H1 (cell line): ENCODE measurements around the gene PLXNB1. TPM values are rescaled to one million over a fixed set of nuclear protein-coding genes. Genes with fewer than 3 reads are reported as not detected.

Source experiments
- CTCF ChIA-PET: fragments of 300-600 bp; sonication (Branson Sonifier 250); formaldehyde crosslinking; loops from one replicate; lab custom pipeline; 2021; ENCODE audit not compliant: partially characterized antibody; lab: Charles Lee
- POLR2A ChIA-PET: fragments of 300-600 bp; sonication (Branson Sonifier 250); formaldehyde crosslinking; loops from one replicate; lab custom pipeline; 2021; ENCODE audit warnings: inconsistent platforms; ENCODE audit not compliant: partially characterized antibody; lab: Charles Lee
- DNase-seq, 2 experiments: peaks; one replicate each; pipeline versions ENCODE4 v3.0.0 to v3.0.0-alpha.2; 2010 to 2022; ENCODE audit warnings: low spot score in 2 of 2, low read depth in 1 of 2, mixed read lengths in 1 of 2
- FAIRE-seq: peaks from 2 replicates; lab custom pipeline; 2011; peaks lifted over from hg19 to GRCh38; lab: Jason Lieb, UNC
- H2AFZ ChIP-seq: 2 replicates; pipeline ENCODE4 v1.8.1; 2012; ENCODE audit warnings: low read length, inconsistent platforms
- H2AK5ac ChIP-seq: 2 replicates; pipeline ENCODE4 v1.6.1; 2013; ENCODE audit warnings: low read depth, low read length
- H2BK120ac ChIP-seq: replicated peaks from 2 replicates; pipeline ENCODE3; 2013; ENCODE audit warnings: low read depth, low read length, inconsistent platforms
- H2BK12ac ChIP-seq: 2 replicates; pipeline ENCODE4 v1.6.1; 2013; ENCODE audit warnings: low read depth, low read length
- H2BK15ac ChIP-seq: 2 replicates; pipeline ENCODE4 v1.6.1; 2013; ENCODE audit warnings: low read length
- H2BK20ac ChIP-seq: 2 replicates; pipeline ENCODE4 v1.6.1; 2013; ENCODE audit warnings: low read length
- H2BK5ac ChIP-seq: 2 replicates; pipeline ENCODE4 v1.6.1; 2013; ENCODE audit warnings: low read depth, low read length
- H3K14ac ChIP-seq: 2 replicates; pipeline ENCODE4 v1.6.1; 2013; ENCODE audit warnings: inconsistent platforms; ENCODE audit not compliant: insufficient read length
- H3K18ac ChIP-seq: 2 replicates; pipeline ENCODE4 v1.6.1; 2013; ENCODE audit warnings: low read length; ENCODE audit errors: extremely low read depth
- H3K23ac ChIP-seq: 2 replicates; pipeline ENCODE4 v1.6.1; 2013; ENCODE audit warnings: inconsistent platforms; ENCODE audit not compliant: insufficient read length
- H3K23me2 ChIP-seq: 2 replicates; pipeline ENCODE4 v1.6.1; 2013; ENCODE audit warnings: low read depth, low read length
- H3K27ac ChIP-seq: 2 replicates; pipeline ENCODE4 v1.6.1; 2011; ENCODE audit warnings: low read depth, low read length, inconsistent platforms
- H3K27me3 ChIP-seq, 4 experiments: replicated peaks in 1 of 4; 1 replicate in 1 of 4; 2 replicates in 3 of 4; pipeline versions ENCODE4 v1.6.1 to v1.8.1; 2011 to 2013; ENCODE audit warnings: low read length in 3 of 4, mild to moderate bottlenecking in 3 of 4, inconsistent platforms in 2 of 4, mixed read lengths in 2 of 4, moderate library complexity in 1 of 4; ENCODE audit not compliant: control insufficient read depth in 3 of 4, insufficient read depth in 3 of 4; ENCODE audit errors: extremely low read depth in 1 of 4
- H3K36me3 ChIP-seq, 4 experiments: 2 replicates each; pipeline versions ENCODE4 v1.6.1 to v1.8.1; 2011 to 2013; ENCODE audit warnings: mild to moderate bottlenecking in 4 of 4, low read length in 3 of 4, moderate library complexity in 2 of 4, control low read depth in 1 of 4, inconsistent platforms in 1 of 4; ENCODE audit not compliant: insufficient read depth in 4 of 4, control insufficient read depth in 2 of 4
- H3K4ac ChIP-seq: replicated peaks from 2 replicates; pipeline ENCODE3; 2013; ENCODE audit warnings: low read length, low read depth, mixed read lengths, inconsistent platforms; ENCODE audit not compliant: insufficient read length
- H3K4me1 ChIP-seq, 4 experiments: replicated peaks in 1 of 4; 1 replicate in 1 of 4; 2 replicates in 3 of 4; pipeline versions ENCODE4 v1.6.1 to v1.8.1; 2011 to 2013; ENCODE audit warnings: low read length in 3 of 4, inconsistent platforms in 2 of 4, mixed read lengths in 1 of 4; ENCODE audit not compliant: insufficient read depth in 4 of 4, control insufficient read depth in 3 of 4
- H3K4me2 ChIP-seq, 2 experiments: 2 replicates each; pipeline versions ENCODE4 v1.6.1 to v1.8.1; 2011 to 2013; ENCODE audit warnings: low read depth in 2 of 2, low read length in 2 of 2, control low read depth in 1 of 2, inconsistent platforms in 1 of 2, mild to moderate bottlenecking in 1 of 2; ENCODE audit not compliant: insufficient read depth in 1 of 2
- H3K4me3 ChIP-seq, 4 experiments: fragments of 200-600, 300-600 bp in 1 of 4; sonication (generic), shearing (Covaris generic), sonication (Bioruptor Twin) in 1 of 4; 2 replicates each; pipeline versions ENCODE4 v1.5.1 to v1.8.1; 2011 to 2016; ENCODE audit warnings: low read length in 4 of 4, low read depth in 3 of 4, control low read depth in 2 of 4, inconsistent platforms in 2 of 4, mild to moderate bottlenecking in 2 of 4, mixed read lengths in 1 of 4, moderate library complexity in 1 of 4; ENCODE audit not compliant: insufficient read depth in 2 of 4; ENCODE audit errors: extremely low read depth in 1 of 4
- H3K56ac ChIP-seq: replicated peaks from 2 replicates; pipeline ENCODE3; 2013; ENCODE audit warnings: low read depth, mild to moderate bottlenecking, mixed read lengths, low read length, inconsistent platforms; ENCODE audit not compliant: insufficient read length
- H3K79me1 ChIP-seq: 2 replicates; pipeline ENCODE4 v1.6.1; 2013; ENCODE audit warnings: low read depth, low read length, control low read depth
- H3K79me2 ChIP-seq, 2 experiments: 2 replicates each; pipeline versions ENCODE4 v1.6.1 to v1.8.1; 2012 to 2013; ENCODE audit warnings: low read length in 2 of 2, mild to moderate bottlenecking in 2 of 2, inconsistent platforms in 1 of 2; ENCODE audit not compliant: insufficient read depth in 2 of 2, control insufficient read depth in 1 of 2
- H3K9ac ChIP-seq, 4 experiments: replicated peaks in 1 of 4; 1 replicate in 1 of 4; 2 replicates in 3 of 4; pipeline versions ENCODE4 v1.6.1 to v1.8.1; 2011 to 2013; ENCODE audit warnings: low read depth in 3 of 4, low read length in 3 of 4, control low read depth in 2 of 4, mild to moderate bottlenecking in 2 of 4, moderate library complexity in 2 of 4, inconsistent platforms in 1 of 4; ENCODE audit errors: extremely low read depth in 1 of 4
- H3K9me3 ChIP-seq, 2 experiments: 2 replicates each; pipeline versions ENCODE4 v1.6.1 to v1.8.1; 2012 to 2013; ENCODE audit warnings: mild to moderate bottlenecking in 2 of 2, moderate library complexity in 2 of 2, control low read depth in 1 of 2, inconsistent platforms in 1 of 2, low read depth in 1 of 2, low read length in 1 of 2, mixed read lengths in 1 of 2; ENCODE audit not compliant: insufficient read depth in 2 of 2
- H4K20me1 ChIP-seq, 2 experiments: replicated peaks in 1 of 2; 2 replicates each; pipeline versions ENCODE3 to v1.8.1; 2011 to 2013; ENCODE audit warnings: inconsistent platforms in 2 of 2, low read length in 2 of 2, mild to moderate bottlenecking in 1 of 2; ENCODE audit not compliant: insufficient read depth in 2 of 2, control insufficient read depth in 1 of 2
- H4K5ac ChIP-seq: 2 replicates; pipeline ENCODE4 v1.6.1; 2013; ENCODE audit warnings: low read length, low read depth, mixed read lengths, inconsistent platforms; ENCODE audit not compliant: insufficient read length
- H4K8ac ChIP-seq: 2 replicates; pipeline ENCODE4 v1.8.0; 2013; ENCODE audit warnings: mild to moderate bottlenecking, moderate library complexity, low read length, inconsistent platforms; ENCODE audit not compliant: insufficient read depth; ENCODE audit errors: extremely low read depth
- H4K91ac ChIP-seq: replicated peaks from 2 replicates; pipeline ENCODE3; 2013; ENCODE audit warnings: low read length, mixed read lengths, inconsistent platforms; ENCODE audit not compliant: insufficient read length
- CREB1 ChIP-seq: IDR thresholded peaks from 2 replicates; pipeline ENCODE4 v1.6.1; 2012; ENCODE audit warnings: inconsistent platforms
- EP300 ChIP-seq, 2 experiments: IDR thresholded peaks; 1 replicate in 1 of 2; 2 replicates in 1 of 2; pipeline ENCODE4 v1.6.1; 2011 to 2012; ENCODE audit warnings: low read depth in 2 of 2, low read length in 2 of 2, mild to moderate bottlenecking in 2 of 2, borderline replicate concordance in 1 of 2, inconsistent platforms in 1 of 2, moderate library complexity in 1 of 2
- HDAC2 ChIP-seq, 2 experiments: fragments of 300-600 bp in 1 of 2; sonication (generic) in 1 of 2; IDR thresholded peaks; 2 replicates each; pipeline ENCODE4 v1.6.1; 2011 to 2012; ENCODE audit warnings: low read depth in 2 of 2, low read length in 2 of 2, mild to moderate bottlenecking in 2 of 2, moderate library complexity in 2 of 2, borderline replicate concordance in 1 of 2, inconsistent platforms in 1 of 2
- PHF8 ChIP-seq: fragments of 200-600 bp; sonication (generic); conservative IDR thresholded peaks from 2 replicates; pipeline ENCODE4 v1.7.1; 2012; ENCODE audit warnings: low read depth, mild to moderate bottlenecking, inconsistent platforms, low read length, moderate library complexity
- SP1 ChIP-seq: IDR thresholded peaks from 2 replicates; pipeline ENCODE4 v1.6.1; 2011; ENCODE audit warnings: low read depth, low read length
- SRF ChIP-seq: IDR thresholded peaks from 2 replicates; pipeline ENCODE4 v1.6.1; 2011; ENCODE audit warnings: mild to moderate bottlenecking, low read depth, low read length, moderate library complexity
- WGBS, 2 experiments: shearing (Covaris generic) in 1 of 2; methylation state at CpG; one replicate each; pipeline versions ENCODE4 v1.1.6 to v1.1.7; 2013 to 2015; ENCODE audit warnings: low lambda C conversion rate in 2 of 2, mixed read lengths in 2 of 2, inconsistent platforms in 1 of 2, low coverage in 1 of 2, missing lambda C conversion rate in 1 of 2; ENCODE audit not compliant: insufficient replicate concordance in 2 of 2, insufficient coverage in 1 of 2, insufficient read length in 1 of 2; ENCODE audit errors: extremely low coverage in 1 of 2, missing lambda C conversion rate in 1 of 2; 5-methylcytosine and 5-hydroxymethylcytosine counted together
- polyA plus RNA-seq, 7 experiments: library from polyadenylated mRNA; depleted of rRNA in 3 of 7; stranded (reverse) in 5 of 7; unstranded in 2 of 7; fragments of >200 nt in 5 of 7; fragments of 200-250 nt in 2 of 7; gene quantifications; 1 replicate in 5 of 7; 2 replicates in 1 of 7; 4 replicates in 1 of 7; pipeline versions ENCODE4 v1.2.1 to v1.2.3, GENCODE V29; 2011 to 2013; ENCODE audit warnings: missing spikeins in 2 of 7, mixed read lengths in 2 of 7
- total RNA-seq: library from RNA; stranded (reverse); fragmentation: NEBNext Ultra II Directional; extraction: Animal tissue kit (Norgen Biotek cat#: 25700); gene quantifications from 2 replicates; pipeline ENCODE4 v1.2.1, GENCODE V29; 2021

PLXNB1 gene
- total and polyA plus RNA-seq, 2 of the 8 experiments (the other 6 are each of a cell fraction or from before 2014, with no cell fraction given): 109 to 114 TPM

DNA sequence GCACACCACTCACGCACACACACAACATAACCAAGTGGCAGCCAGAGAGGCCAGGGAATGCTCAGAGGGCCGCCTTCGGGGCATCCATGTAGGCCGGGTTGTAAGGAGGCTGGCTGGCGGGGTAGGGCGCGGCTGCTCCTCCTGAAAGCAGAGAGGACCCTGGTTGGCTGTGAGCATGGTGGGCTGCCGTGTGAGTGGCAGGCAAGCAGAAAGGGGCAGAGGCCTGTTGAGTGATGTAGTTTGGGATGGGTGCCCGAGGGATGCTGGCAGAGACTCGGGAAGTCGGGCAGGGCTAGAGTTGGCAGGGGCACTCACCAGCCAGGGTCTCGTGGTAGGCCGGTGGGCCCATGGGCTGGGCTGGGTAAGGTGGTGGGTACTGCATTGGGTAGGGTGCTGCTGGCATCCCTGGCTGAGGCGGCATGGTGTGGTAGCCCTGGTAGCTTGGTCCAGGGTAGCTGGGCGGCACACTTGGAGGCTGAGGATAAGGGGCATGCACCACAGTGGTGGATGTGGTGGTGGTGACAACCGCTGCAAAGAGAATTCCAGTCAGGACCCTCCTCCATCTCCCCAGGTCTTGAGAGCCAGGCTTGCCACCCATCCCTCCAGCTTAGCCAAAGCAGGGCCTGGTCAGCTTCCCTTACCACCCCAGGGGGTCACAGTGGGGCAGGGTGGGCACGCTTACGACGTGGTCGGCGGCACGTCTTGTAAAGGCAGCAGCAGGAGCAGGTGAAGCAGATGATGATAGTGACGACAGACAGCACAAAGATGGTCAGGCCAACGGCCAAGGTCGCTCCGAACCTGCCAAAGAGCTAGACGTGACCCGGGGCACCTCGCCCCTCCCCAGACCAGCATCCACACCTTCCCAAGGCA is 39.4 kb upstream of the PLXNB1 start:
- Histone ChIP-seq H3K14ac (no peak overlapping the region), H4K5ac (no peak overlapping the region), H3K9me3 (no peaks in the 10 kb centered on the region), H3K18ac (no peak overlapping the region), H2BK15ac (no peak overlapping the region), H2BK12ac (no peak overlapping the region), H2AK5ac (no peak overlapping the region), H3K79me2 (peaks cover 0 to 23% of the 10 kb centered on the region in 2 experiments; a peak in 2 of 4 replicates), H3K23me2 (peaks cover 6% of the 10 kb centered on the region), H3K27me3 (no peaks in the 10 kb centered on the region), H3K56ac (no peak overlapping the region), H3K27ac (0 out of 2 replicates have a peak overlapping the region, but pooled peaks have one; percentile 7), H4K20me1 (peaks cover 3 to 4% of the 10 kb centered on the region in 2 experiments), H2BK20ac (no peak overlapping the region), H2AFZ (no peak overlapping the region), H3K36me3 (peaks cover 7 to 35% (median 14%) of the 10 kb centered on the region in 4 experiments), H2BK120ac (no peak overlapping the region), H3K4me3 (no peak overlapping the region), H3K79me1 (peaks cover 10% of the 10 kb centered on the region), H4K8ac (no peak overlapping the region; the same call in 1 of the 2 replicates), H3K4ac (peak overlapping the region; percentile 24), H3K4me2 (no peak overlapping the region), H3K4me1 (peaks cover 0 to 28% (median 21%) of the 10 kb centered on the region in 4 experiments; a peak in 6 of 7 replicates), H3K9ac (no peak overlapping the region), H4K91ac (no peak overlapping the region)
- no peak for FAIRE-seq
- WGBS, 2 experiments: 95% methylated on average over 29 of the region's 29 CpGs; no CpG with 5 or more reads in 1 of the 2 experiments
- ChIA-PET POLR2A (interaction anchor here (0.6 to 4.0 kb wide), 13 partner anchors 9 to 230 kb away, joined by 3 to 14 read pairs (median 4); partner anchors contain the start of gene PLXNB1), CTCF (interaction anchor here (0.7 to 21.5 kb wide), 8 partner anchors 10 to 337 kb away, joined by 3 to 251 read pairs (median 3); partner anchors contain the start of genes PFKFB4 and SHISA5)
- TF ChIP-seq CREB1 (no peak), SP1 (no peak), EP300 (IDR thresholded peaks at IDR 0.05; ENCODE audit: borderline replicate concordance in 1 of 2, low read depth in 2 of 2, low read length in 2 of 2) (no peak), SRF (no peak), PHF8 (no peak), HDAC2 (IDR thresholded peaks at IDR 0.05; ENCODE audit: borderline replicate concordance in 1 of 2, low read depth in 2 of 2, low read length in 2 of 2) (no peak)
- TF ChIP-seq, all 59 proteins: peak for 0
- H3K23ac ChIP-seq: no peak overlapping the region
- no peak overlapping the region; the same call in 1 of the 2 replicates for H2BK5ac ChIP-seq
- DNase-seq: no peak
